Gastroesophageal sphincter (tissue), 4 donors: ENCODE measurements around the gene LHFPL2. TPM values are rescaled to one million over a fixed set of nuclear protein-coding genes. Genes with fewer than 3 reads are reported as not detected.

Experiments used
- ATAC-seq: fragments of 150-250 bp; one replicate; pipeline ENCODE4 v1.9.1; 2016; ENCODE audit warnings: mild to moderate bottlenecking, moderate library complexity
- H3K27ac ChIP-seq, 4 donors: fragments of 200-600 bp; sonication (generic) in 3 of 4; 1 replicate in 3 of 4; 2 replicates in 1 of 4; pipeline ENCODE4 v1.5.1; 2016 to 2019
- H3K27me3 ChIP-seq: fragments of 200-600 bp; sonication (generic); one replicate; pipeline ENCODE4 v1.5.1; 2019
- H3K36me3 ChIP-seq, 2 donors: fragments of 200-600 bp; sonication (generic); one replicate each; pipeline ENCODE4 v1.5.1; 2019; ENCODE audit warnings: control low read depth in 1 of 2
- H3K4me1 ChIP-seq, 3 donors: fragments of 200-600 bp; sonication (generic); 1 replicate in 2 of 3; 2 replicates in 1 of 3; pipeline ENCODE4 v1.5.1; 2016 to 2019; ENCODE audit warnings: control low read depth in 2 of 3
- H3K4me3 ChIP-seq, 2 donors: fragments of 200-600 bp; sonication (generic); one replicate each; pipeline ENCODE4 v1.5.1; 2019; ENCODE audit warnings: mild to moderate bottlenecking in 1 of 2, moderate library complexity in 1 of 2
- H3K9me3 ChIP-seq, 3 donors: fragments of 200-600 bp; sonication (generic); one replicate each; pipeline ENCODE4 v1.5.1; 2017 to 2019; ENCODE audit warnings: control low read depth in 2 of 3
- EP300 ChIP-seq: sonication (generic); formaldehyde crosslinking; IDR thresholded peaks from one replicate; pipeline ENCODE4 v1.6.1; 2017; ENCODE audit warnings: antibody characterized with exemption, mild to moderate bottlenecking
- POLR2A ChIP-seq, 2 donors: fragments of 450-650 bp; IDR thresholded peaks; one replicate each; pipeline ENCODE4 v1.6.1; 2017; ENCODE audit warnings: antibody characterized with exemption in 2 of 2, mild to moderate bottlenecking in 2 of 2, moderate library complexity in 1 of 2
- POLR2AphosphoS5 ChIP-seq: sonication (generic); formaldehyde crosslinking; IDR thresholded peaks from one replicate; pipeline ENCODE4 v1.6.1; 2017; ENCODE audit warnings: antibody characterized with exemption
- WGBS, 2 donors: methylation state at CpG; one replicate each; pipeline ENCODE4 v1.1.5; 2018; ENCODE audit warnings: low coverage in 1 of 2; 5-methylcytosine and 5-hydroxymethylcytosine counted together
- total RNA-seq, 4 donors: library from RNA; depleted of rRNA; stranded (reverse); fragments of >200 nt; gene quantifications; one replicate each; pipeline ENCODE4 v1.1.0, GENCODE V29; 2016
- TF ChIP-seq, protein P1 (sequence below), 4 experiments: fragments of 200-600 bp in 2 of 4; fragments of 450-650 bp in 2 of 4; sonication (generic) in 1 of 4; IDR thresholded peaks; one replicate each; pipeline ENCODE4 v1.5.1; 2017 to 2019; ENCODE audit warnings: antibody characterized with exemption in 4 of 4, mild to moderate bottlenecking in 2 of 4, moderate library complexity in 2 of 4

Gene LHFPL2
- total RNA-seq, 4 donors from 2014 or later, result 14.9 to 44.2 (median 39.3) TPM

DNA sequence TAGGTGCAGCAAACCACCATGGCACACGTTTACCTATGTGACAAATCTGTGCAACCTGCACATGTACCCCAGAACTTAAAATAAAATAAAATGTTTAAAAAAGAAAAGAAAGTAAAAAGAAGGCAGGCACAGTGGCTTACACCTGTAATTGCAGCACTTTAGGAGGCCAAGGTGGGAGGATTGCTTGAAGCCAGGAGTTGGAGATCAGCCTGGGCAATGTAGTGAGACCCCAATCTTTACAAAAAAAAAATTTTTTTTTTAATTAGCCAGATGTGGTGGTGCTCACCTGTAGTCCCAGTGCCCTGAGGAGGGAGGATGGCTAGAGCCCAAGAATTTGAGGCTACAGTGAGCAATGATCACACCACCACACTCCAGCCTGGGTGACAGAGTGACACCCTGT is 12.5 kb upstream of the LHFPL2 start:
- H3K4me3 ChIP-seq, result no peak overlapping the region
- H3K9me3 ChIP-seq, result no peaks in the 10 kb centered on the region
- WGBS, 2 donors, result 80 to 100% methylated on average over 1 of the region's 1 CpG
- no peaks in the 10 kb centered on the region for H3K36me3 ChIP-seq
- ATAC-seq, result no peak
- no peak for TF ChIP-seq POLR2A (IDR thresholded peaks at IDR 0.05)
- no peak for TF ChIP-seq POLR2AphosphoS5
- TF ChIP-seq, protein P1, sequence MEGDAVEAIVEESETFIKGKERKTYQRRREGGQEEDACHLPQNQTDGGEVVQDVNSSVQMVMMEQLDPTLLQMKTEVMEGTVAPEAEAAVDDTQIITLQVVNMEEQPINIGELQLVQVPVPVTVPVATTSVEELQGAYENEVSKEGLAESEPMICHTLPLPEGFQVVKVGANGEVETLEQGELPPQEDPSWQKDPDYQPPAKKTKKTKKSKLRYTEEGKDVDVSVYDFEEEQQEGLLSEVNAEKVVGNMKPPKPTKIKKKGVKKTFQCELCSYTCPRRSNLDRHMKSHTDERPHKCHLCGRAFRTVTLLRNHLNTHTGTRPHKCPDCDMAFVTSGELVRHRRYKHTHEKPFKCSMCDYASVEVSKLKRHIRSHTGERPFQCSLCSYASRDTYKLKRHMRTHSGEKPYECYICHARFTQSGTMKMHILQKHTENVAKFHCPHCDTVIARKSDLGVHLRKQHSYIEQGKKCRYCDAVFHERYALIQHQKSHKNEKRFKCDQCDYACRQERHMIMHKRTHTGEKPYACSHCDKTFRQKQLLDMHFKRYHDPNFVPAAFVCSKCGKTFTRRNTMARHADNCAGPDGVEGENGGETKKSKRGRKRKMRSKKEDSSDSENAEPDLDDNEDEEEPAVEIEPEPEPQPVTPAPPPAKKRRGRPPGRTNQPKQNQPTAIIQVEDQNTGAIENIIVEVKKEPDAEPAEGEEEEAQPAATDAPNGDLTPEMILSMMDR (IDR thresholded peaks at IDR 0.05), result no peak
- no peak for TF ChIP-seq EP300
- no peak overlapping the region for H3K27ac ChIP-seq
- no peaks in the 10 kb centered on the region for H3K27me3 ChIP-seq
- no peaks in the 10 kb centered on the region for H3K4me1 ChIP-seq

DNA sequence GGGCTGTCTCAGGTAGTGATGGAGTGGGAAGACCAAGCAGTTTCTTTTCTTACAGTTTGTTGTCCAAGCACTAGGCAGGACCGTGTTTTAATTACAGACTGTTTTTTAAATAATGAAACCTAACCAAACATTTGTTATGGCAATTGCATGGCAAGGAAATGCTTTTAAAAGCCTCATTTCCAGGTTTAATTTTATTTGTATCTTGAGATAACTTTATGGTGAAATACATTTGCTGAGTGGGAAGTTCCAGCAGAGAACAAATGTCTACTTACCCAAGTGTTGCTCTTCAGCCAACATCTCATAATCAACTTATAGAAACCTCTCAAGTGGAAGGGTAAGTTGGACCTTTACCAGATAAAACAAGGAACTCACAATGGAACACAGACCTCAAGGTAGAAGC is 11.8 kb upstream of the LHFPL2 start:
- TF ChIP-seq, protein P1 (IDR thresholded peaks at IDR 0.05), result no peak
- TF ChIP-seq POLR2A (IDR thresholded peaks at IDR 0.05), result no peak
- no peak for TF ChIP-seq EP300
- TF ChIP-seq POLR2AphosphoS5, result no peak
- no peak for ATAC-seq
- Histone ChIP-seq H3K27ac (no peak overlapping the region), H3K36me3 (no peaks in the 10 kb centered on the region), H3K4me3 (no peak overlapping the region), H3K27me3 (no peaks in the 10 kb centered on the region), H3K9me3 (no peaks in the 10 kb centered on the region), H3K4me1 (no peaks in the 10 kb centered on the region)
- 29 to 33% methylated on average over 1 of the region's 1 CpG for WGBS, 2 donors

DNA sequence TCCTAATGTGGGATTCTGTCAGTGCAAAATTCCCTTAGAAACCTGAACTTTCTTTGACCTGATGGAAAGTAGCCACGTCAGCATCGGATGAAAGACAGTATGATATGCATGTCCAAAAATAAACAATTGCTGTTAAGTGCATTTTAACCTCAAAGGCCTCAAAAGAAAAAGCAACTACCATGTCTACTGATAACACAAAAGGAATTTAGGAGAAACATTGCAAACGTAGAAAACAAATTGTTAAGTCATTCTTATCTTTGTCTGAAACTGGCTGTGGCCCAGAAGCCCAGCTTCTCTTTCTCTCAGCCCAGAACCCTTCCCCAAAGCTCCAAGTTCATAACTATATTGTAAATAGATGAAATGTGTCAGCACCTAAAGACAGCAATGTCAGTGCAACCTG is 11.1 kb upstream of the LHFPL2 start:
- no peak for ATAC-seq
- 27 to 65% methylated on average over 3 of the region's 3 CpGs for WGBS, 2 donors

DNA sequence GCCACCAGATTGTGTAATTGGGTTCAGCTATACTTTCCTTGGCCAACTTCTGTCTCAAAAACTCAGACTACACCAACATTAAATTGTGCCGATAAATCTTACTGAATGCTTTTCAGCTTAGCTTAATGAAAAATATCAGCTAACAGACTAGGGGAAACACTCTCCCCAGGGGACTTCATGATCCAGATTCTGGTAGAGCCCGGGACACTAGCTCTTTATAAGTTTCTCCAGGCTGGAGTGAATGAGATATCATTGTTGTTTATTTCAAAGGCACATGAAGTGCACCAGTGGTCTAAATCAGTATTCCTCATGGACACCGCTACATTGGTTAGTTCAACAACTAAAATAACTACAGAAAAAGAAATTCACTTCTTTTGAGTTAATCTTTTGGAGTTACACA is 10.5 kb upstream of the LHFPL2 start:
- H3K4me1 ChIP-seq, result no peaks in the 10 kb centered on the region
- no peak overlapping the region for H3K4me3 ChIP-seq
- peak; percentile 41 for ATAC-seq
- no peaks in the 10 kb centered on the region for H3K27me3 ChIP-seq
- WGBS, 2 donors, result 46 to 72% methylated on average over 3 of the region's 3 CpGs
- peak overlapping the region in 3 of 4 donors; percentile 7 to 31 (median 20) for H3K27ac ChIP-seq
- TF ChIP-seq POLR2A (IDR thresholded peaks at IDR 0.05), result no peak
- TF ChIP-seq, protein P1 (IDR thresholded peaks at IDR 0.05), result no peak
- TF ChIP-seq POLR2AphosphoS5, result no peak
- TF ChIP-seq EP300, result no peak
- H3K9me3 ChIP-seq, result no peaks in the 10 kb centered on the region
- H3K36me3 ChIP-seq, result no peaks in the 10 kb centered on the region

More for the DNA sequence above, 11.1 kb upstream of the LHFPL2 start:
- Histone ChIP-seq H3K4me3 (no peak overlapping the region), H3K4me1 (no peaks in the 10 kb centered on the region), H3K27ac (no peak overlapping the region), H3K36me3 (no peaks in the 10 kb centered on the region), H3K9me3 (no peaks in the 10 kb centered on the region), H3K27me3 (no peaks in the 10 kb centered on the region)
- TF ChIP-seq POLR2AphosphoS5 (no peak), EP300 (no peak)

- no peak for ATAC-seq
- TF ChIP-seq POLR2AphosphoS5 (no peak), EP300 (no peak), POLR2A (IDR thresholded peaks at IDR 0.05) (no peak)
- TF ChIP-seq, protein P1 (IDR thresholded peaks at IDR 0.05), result no peak
Measured at GRCh38 chr5:78657201-78657600, 8.6 kb upstream of the LHFPL2 start.

More at GRCh38 chr5:78657201-78657600, 8.6 kb upstream of the LHFPL2 start:
- Histone ChIP-seq H3K4me3 (no peak overlapping the region), H3K27ac (no peak overlapping the region), H3K4me1 (no peaks in the 10 kb centered on the region), H3K27me3 (no peaks in the 10 kb centered on the region), H3K36me3 (no peaks in the 10 kb centered on the region), H3K9me3 (no peaks in the 10 kb centered on the region)
- 93 to 100% methylated on average over 2 of the region's 2 CpGs for WGBS, 2 donors
